Pancreas (tissue), 10 donors: ENCODE results near the gene NWD2. TPM values are rescaled to one million over a fixed set of nuclear protein-coding genes. Genes with fewer than 3 reads are reported as not detected.

ENCODE experiments used
- ATAC-seq, 4 donors: fragments of 200-7000 bp; cut with Tn5 transposase; one replicate each; pipeline versions ENCODE4 v1.8.0 to v1.9.1; 2020; ENCODE audit warnings: mild to moderate bottlenecking in 4 of 4, moderate library complexity in 4 of 4
- DNase-seq, 6 donors: peaks; one replicate each; pipeline ENCODE4 v3.0.0-alpha.2; 2020
- FAIRE-seq: peaks from 2 replicates; lab custom pipeline; 2012; peaks lifted over from hg19 to GRCh38; lab: Jason Lieb, UNC
- H3K27ac ChIP-seq, 4 donors: fragments of 200-600 bp; sonication (generic); 1 replicate in 3 of 4; 2 replicates in 1 of 4; pipeline versions ENCODE4 v1.5.0 to v1.8.0; 2020
- H3K27me3 ChIP-seq, 4 donors: fragments of 200-600 bp; one replicate each; pipeline ENCODE4 v1.8.0; 2021
- H3K36me3 ChIP-seq, 3 donors: fragments of 200-600 bp; sonication (generic) in 1 of 3; one replicate each; pipeline versions ENCODE4 v1.5.0 to v1.8.0; 2020 to 2021
- H3K4me1 ChIP-seq, 3 donors: fragments of 200-600 bp; one replicate each; pipeline ENCODE4 v1.8.0; 2021
- H3K4me3 ChIP-seq, 4 donors: fragments of 200-600 bp; sonication (generic) in 2 of 4; one replicate each; pipeline versions ENCODE4 v1.5.0 to v1.8.0; 2020 to 2021
- H3K9me3 ChIP-seq, 4 donors: fragments of 200-600 bp; one replicate each; pipeline ENCODE4 v1.8.0; 2021
- CTCF ChIP-seq, 4 donors: fragments of 200-600 bp; sonication (generic) in 3 of 4; IDR thresholded peaks; one replicate each; pipeline versions ENCODE4 v1.5.0 to v1.8.0; 2021; ENCODE audit warnings: antibody characterized with exemption in 4 of 4
- WGBS, 2 donors: extraction: QIAGEN DNeasy Blood & Tissue Kit; methylation state at CpG; one replicate each; pipeline ENCODE4 v1.1.7; 2013; 5-methylcytosine and 5-hydroxymethylcytosine counted together
- intact Hi-C, 3 donors: fragments of 100-400 bp; cut with DNase I; formaldehyde crosslinking; loops; one replicate each; pipeline versions ENCODE4 v1.11.1 to v1.14.2; 2022
- polyA plus RNA-seq, 2 donors: library from polyadenylated mRNA; stranded (reverse); fragments of 200-250 nt; gene quantifications; one replicate each; pipeline ENCODE4 v1.2.3, GENCODE V29; 2013
- total RNA-seq, 6 donors: library from RNA; stranded (reverse); fragmentation: NEBNext Ultra II Directional in 4 of 6; extraction: Animal tissue kit (Norgen Biotek cat#: 25700) in 4 of 6; gene quantifications; one replicate each; pipeline versions ENCODE4 v1.2.1 to v1.2.4, GENCODE V29; 2021 to 2023
- donor health status: healthy with polysubstance abuse.
- donor health status: DM: no; HTN: no; CAD: no; lungs with moderate emphysema.
- donor health status: DM: no; HTN: no; CAD: no.
- donor health status: control.
- donor health status: control.
- donor health status: Bipolar disorder and iron deficiency.
- donor health status: DM: yes; HTN: yes; CAD: no.
- donor health status: DM: no; HTN: no; CAD: no.
- donor health status: DM: no; HTN: no; CAD: no.
- donor health status: DM: yes; HTN: yes; CAD: no.

NWD2 gene
- total and polyA plus RNA-seq, 8 donors: under 0.01 to 0.22 (median 0.09) TPM; not detected in 1

GRCh38 chr4:37475087-37475486, 230.5 kb downstream of the NWD2 start:
- FAIRE-seq: no peak
- Histone ChIP-seq H3K9me3 (no peaks in the 10 kb centered on the region), H3K4me1 (peaks cover 11 to 52% (median 50%) of the 10 kb centered on the region in 3 donors), H3K36me3 (no peaks in the 10 kb centered on the region), H3K27me3 (no peaks in the 10 kb centered on the region), H3K4me3 (no peak overlapping the region), H3K27ac (peak overlapping the region in 2 of 4 donors; percentile 6 to 42)
- peak in 2 of 4 donors; percentile 12 for ATAC-seq
- no peak for TF ChIP-seq CTCF (IDR thresholded peaks at IDR 0.05)
- 14 to 26% methylated on average over 1 of the region's 1 CpG for WGBS, 2 donors
- intact Hi-C loops: no loop called here
- DNase-seq: no peak

DNA sequence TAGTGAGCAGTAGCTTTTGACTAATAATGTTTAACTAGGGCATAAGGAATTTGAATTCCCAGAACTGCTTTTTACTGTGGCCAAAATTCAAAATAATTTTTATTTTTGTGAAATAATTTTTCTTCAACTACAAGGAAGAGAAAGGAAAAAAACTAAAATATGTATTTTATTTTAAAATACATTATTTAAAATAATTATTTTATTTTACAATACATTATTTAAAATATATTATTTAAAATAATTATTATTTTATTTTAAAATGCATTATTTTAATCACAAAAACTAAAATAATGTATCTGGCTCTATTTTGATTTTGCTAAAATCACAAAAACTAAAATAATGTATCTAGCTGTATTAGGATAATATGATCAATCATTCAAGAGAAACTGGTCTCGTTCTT, 231.2 kb downstream of the NWD2 start:
- ATAC-seq: no peak
- WGBS, 2 donors: 24 to 34% methylated on average over 1 of the region's 1 CpG

GRCh38 chr4:37476256-37476655, 231.7 kb downstream of the NWD2 start:
- H3K27me3 ChIP-seq: no peaks in the 10 kb centered on the region
- ATAC-seq (no peak), DNase-seq (no peak), FAIRE-seq (no peak)
- intact Hi-C loops: no loop called here
- H3K36me3 ChIP-seq: no peaks in the 10 kb centered on the region
- no peak for TF ChIP-seq CTCF (IDR thresholded peaks at IDR 0.05)
- H3K4me3 ChIP-seq: no peak overlapping the region
- H3K9me3 ChIP-seq: no peaks in the 10 kb centered on the region
- no peak overlapping the region for H3K27ac ChIP-seq
- H3K4me1 ChIP-seq: peaks cover 0 to 49% (median 41%) of the 10 kb centered on the region in 3 donors

More for the DNA sequence above, 231.2 kb downstream of the NWD2 start:
- peak; percentile 75 for FAIRE-seq
- H3K4me1 ChIP-seq: peaks cover 4 to 52% (median 45%) of the 10 kb centered on the region in 3 donors
- no peaks in the 10 kb centered on the region for H3K27me3 ChIP-seq
- no peak overlapping the region for H3K4me3 ChIP-seq
- no peaks in the 10 kb centered on the region for H3K36me3 ChIP-seq
- TF ChIP-seq CTCF (IDR thresholded peaks at IDR 0.05): no peak
- H3K9me3 ChIP-seq: no peaks in the 10 kb centered on the region
- no peak for DNase-seq
- intact Hi-C loops: no loop called here
- H3K27ac ChIP-seq: peak overlapping the region in 2 of 4 donors; percentile 6 to 42

- 91 to 95% methylated on average over 2 of the region's 2 CpGs for WGBS, 2 donors
- intact Hi-C loops: no loop called here
- Histone ChIP-seq H3K36me3 (no peaks in the 10 kb centered on the region), H3K4me1 (peaks cover 0 to 45% (median 36%) of the 10 kb centered on the region in 3 donors), H3K27ac (no peak overlapping the region), H3K27me3 (no peaks in the 10 kb centered on the region), H3K4me3 (no peak overlapping the region), H3K9me3 (no peaks in the 10 kb centered on the region)
- DNase-seq (no peak), ATAC-seq (no peak), FAIRE-seq (no peak)
- no peak for TF ChIP-seq CTCF (IDR thresholded peaks at IDR 0.05)
Observed at GRCh38 chr4:37476691-37477090, 232.1 kb downstream of the NWD2 start.

DNA sequence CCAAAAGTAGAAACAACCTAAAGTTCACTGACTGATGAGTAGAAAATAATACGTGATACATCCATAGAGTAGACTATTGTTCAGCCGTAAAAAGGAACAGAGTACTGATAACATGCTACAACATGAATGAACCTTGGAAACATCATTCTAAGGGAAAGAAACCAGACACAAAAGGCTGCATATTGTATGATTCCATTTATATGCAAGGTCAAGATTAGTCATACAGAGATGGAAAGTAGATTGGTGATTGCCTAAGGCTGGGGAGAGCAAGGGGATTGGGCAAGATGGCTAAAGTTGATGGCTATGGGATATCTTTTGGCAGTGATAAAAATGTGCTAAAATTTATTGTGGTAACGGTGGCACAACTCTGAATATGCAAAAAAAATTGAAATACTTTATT, 232.6 kb downstream of the NWD2 start:
- no peaks in the 10 kb centered on the region for H3K36me3 ChIP-seq
- no peaks in the 10 kb centered on the region for H3K27me3 ChIP-seq
- WGBS, 2 donors: 98% methylated on average over 3 of the region's 3 CpGs
- no peak overlapping the region for H3K27ac ChIP-seq
- peaks cover 0 to 43% (median 32%) of the 10 kb centered on the region in 3 donors for H3K4me1 ChIP-seq
- no peak for TF ChIP-seq CTCF (IDR thresholded peaks at IDR 0.05)
- no peak for ATAC-seq
- no peak for DNase-seq
- H3K4me3 ChIP-seq: no peak overlapping the region
- FAIRE-seq: no peak
- intact Hi-C loops: no loop called here
- H3K9me3 ChIP-seq: no peaks in the 10 kb centered on the region
